Stimulated activated CD8-positive, alpha-beta memory T cell treated with anti-CD3 and anti-CD28 coated beads, Interleukin-12 subunit alpha, Interleukin-12 subunit beta, amount 100 ng/mL, for 24 hours (primary cell): ENCODE data around the gene MYO7A.

Experiments
- DNase-seq: peaks from one replicate; pipeline ENCODE4 v3.0.0-alpha.2; 2020; ENCODE audit errors: extremely low read depth

MYO7A gene

GRCh38 chr11:77184136-77184860 is 56.3 kb downstream of the MYO7A start:
- no peak for DNase-seq

DNA sequence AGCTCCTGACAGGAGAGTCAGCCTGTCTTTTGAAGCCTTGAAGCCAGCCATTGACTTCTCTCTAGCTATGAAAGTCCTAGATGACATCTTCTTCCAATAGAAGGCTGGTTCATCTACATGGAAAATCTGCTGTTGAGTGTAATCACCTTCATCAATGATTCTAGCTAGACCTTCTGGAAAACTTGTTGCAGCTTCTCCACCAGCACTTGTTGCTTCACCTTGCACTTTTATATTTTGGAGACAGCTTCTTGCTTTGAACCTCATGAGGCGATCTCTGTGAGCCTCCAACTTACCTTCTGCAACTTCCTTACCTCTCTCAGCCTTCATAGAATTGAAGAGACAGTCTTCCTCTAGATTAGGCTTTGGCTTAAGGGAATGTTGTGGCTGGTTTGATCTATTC is 58.3 kb downstream of the MYO7A start:
- no peak for DNase-seq

DNA sequence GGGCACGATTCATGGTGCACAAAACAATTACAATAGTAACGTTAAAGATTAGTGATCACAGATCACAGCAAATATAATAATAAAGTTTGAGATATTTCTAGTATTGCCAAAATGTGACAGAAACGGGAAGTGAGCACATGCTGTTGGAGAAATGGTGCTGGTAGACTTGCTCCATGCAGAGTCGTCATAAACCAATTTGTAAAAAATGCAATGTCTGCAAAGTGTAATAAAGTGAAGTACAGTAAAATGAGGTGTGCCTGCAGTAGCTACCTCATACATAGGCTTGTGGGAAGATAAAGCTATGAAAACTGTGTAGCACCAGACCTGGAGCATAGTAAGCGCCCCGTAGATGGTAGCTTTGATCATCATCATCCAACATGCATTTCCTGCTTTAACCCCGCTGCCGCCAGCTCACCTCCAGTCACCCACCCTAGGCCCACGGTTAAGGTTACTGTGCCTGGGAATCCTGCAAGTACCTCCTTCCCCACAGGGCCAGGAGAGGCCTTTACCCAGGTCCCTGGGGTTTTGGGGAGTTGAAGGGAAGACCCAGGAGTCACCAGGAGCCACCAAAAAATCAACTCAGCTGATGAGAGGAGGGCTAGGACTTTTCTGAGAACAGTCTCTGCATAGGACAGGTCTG is 59.2 kb downstream of the MYO7A start:
- no peak for DNase-seq

DNA sequence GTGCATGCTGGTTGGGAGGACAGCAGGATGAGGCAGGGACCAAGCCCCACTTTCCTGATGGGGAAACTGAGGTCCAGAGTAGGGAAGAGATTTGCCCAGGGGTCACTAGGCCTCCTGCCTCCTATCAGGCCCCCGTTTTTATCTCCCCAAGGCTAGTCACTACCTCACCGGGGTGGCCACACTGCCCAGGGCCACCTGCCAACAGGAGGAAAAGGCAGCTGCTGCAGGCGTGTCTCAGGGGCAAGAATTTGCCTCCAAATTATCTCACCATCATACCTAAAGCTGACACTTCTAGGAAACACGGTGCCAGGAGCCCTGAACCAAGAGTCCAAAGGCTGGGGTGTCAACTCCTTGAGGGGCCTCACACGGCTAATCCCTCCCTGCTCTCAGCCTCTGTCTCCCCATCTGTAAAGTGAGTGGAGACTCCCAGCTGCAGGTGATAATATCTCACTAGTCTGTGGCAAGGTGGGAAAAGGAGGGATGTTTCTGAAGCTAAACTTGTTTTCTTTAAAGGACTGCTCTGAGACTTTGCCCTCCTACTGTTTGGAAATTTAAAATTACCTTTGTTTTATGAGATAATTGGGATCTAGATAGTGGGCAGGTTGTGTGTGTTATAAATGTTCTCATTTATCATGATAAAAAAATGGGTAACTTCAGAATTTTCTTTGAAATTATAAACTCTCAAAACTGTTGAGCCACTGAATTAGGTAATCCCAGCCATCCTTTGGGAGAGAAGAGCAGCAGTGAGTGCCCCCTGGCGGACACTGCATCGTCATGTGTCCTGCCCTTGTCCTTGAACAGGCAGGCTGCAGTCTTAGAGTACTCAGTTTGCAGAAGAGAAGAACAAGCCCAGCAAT is 60.0 kb downstream of the MYO7A start:
- peak; percentile 35 for DNase-seq

DNA sequence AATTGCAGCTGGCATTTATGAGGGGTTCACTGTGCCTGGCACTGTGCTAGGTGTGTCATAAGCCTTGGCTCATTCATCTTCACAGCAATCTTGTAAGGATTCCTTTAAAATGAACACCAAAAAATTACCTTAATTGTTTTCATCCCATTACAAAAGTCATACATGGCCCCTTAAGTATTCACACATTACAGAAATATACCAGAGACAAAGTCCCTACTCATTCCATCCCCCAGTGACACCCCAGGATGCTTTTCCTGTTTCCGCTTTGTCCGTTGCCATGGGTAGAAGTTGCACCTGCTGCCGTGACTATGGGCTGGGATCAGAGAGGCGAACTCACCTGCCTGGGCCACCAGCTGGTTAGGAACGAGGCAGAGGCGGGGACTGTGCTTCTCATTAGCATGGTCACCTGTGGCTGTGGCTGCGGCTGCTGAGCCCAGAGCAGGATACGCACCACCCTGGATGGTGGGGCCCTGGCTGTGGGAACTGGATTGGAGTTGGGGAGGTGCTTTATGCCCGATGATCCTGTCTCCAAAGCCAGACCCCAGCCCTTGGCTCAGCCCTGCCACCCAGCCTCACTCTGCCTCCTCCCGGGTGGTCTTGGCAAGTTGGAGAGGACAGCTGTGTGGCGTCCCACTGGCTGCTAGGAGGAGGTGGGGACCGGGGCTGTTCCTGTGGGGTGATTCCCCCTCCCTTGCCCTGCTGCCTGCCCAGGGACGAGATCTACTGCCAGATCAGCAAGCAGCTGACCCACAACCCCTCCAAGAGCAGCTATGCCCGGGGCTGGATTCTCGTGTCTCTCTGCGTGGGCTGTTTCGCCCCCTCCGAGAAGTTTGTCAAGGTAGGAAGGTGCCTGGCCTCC is 60.8 kb downstream of the MYO7A start:
- DNase-seq = no peak

- DNase-seq = no peak
These were observed 61.7 kb downstream of the MYO7A start for GRCh38 chr11:77189588-77190210.

DNA sequence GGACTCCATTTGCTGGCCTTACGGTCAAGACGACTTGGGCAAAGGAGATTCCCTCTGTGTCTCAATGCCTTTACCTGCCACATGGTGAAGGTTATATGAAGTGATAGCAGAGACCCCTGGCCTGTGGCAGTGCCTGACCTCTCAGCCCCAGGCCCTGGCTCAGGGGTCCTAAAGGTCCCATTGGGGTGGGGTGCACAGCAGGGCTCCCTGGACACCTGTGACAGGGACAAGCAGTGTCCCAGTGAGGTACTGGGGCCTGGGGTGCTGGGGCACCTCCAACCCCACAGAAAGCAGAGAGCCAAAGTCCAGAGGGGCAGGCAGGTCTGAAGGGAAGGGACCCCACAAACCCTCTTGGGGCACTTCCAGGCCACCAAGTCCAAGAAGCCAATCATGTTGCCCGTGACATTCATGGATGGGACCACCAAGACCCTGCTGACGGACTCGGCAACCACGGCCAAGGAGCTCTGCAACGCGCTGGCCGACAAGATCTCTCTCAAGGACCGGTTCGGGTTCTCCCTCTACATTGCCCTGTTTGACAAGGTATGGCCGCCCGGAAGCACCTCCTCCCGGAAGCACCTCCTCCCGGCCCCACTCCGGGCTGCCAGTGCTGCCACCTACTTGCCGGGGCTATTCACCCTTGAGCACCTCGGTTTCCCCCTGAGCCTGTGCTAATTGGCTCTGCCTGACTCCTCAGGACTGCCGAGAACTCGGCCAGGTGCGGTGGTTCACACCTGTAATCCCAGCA is 62.5 kb downstream of the MYO7A start:
- DNase-seq = no peak

- no peak for DNase-seq
These were observed 63.4 kb downstream of the MYO7A start for GRCh38 chr11:77191429-77191822.

- no peak for DNase-seq
These were observed 63.9 kb downstream of the MYO7A start for GRCh38 chr11:77191823-77192495.

- no peak for DNase-seq
These were observed 65.1 kb downstream of the MYO7A start for GRCh38 chr11:77193167-77193566.

DNA sequence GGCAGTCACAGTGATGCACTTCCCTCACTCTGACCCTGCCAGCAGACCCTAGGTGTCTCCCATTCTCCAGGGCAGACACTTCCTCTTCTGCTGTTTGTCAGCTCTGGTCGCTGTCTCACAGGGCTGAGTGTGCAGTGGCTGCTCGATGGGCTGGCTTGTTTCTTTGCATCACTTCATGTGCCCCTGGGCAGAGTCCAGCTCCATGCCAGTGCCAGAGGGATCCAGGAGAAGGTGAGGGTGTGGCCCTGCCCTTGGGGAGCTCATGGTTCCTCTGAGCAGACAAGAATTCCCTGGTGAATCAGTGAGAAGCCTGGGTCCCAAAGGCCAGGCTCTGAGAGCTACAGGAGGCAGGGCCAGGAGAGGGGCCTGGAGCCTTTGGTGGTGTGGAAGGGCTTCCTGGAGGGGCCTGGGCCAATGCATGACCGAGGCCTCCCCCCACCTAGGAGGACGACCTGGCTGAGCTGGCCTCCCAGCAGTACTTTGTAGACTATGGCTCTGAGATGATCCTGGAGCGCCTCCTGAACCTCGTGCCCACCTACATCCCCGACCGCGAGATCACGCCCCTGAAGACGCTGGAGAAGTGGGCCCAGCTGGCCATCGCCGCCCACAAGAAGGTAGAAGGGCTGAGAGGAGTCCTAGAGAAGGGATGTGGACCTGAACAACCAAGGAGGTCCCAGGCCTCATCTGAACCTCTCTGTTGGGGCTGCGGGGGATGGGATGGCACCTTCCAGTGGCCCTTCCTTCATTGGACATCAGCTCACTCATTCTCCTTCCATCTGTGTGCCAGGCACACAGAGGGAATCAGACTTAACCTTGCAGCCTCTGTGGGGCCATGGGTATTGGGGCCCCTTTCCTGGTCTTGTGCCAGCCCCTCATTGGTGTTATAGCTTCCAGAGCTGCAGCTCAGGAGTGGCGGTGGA is 66.1 kb downstream of the MYO7A start:
- no peak for DNase-seq

DNA sequence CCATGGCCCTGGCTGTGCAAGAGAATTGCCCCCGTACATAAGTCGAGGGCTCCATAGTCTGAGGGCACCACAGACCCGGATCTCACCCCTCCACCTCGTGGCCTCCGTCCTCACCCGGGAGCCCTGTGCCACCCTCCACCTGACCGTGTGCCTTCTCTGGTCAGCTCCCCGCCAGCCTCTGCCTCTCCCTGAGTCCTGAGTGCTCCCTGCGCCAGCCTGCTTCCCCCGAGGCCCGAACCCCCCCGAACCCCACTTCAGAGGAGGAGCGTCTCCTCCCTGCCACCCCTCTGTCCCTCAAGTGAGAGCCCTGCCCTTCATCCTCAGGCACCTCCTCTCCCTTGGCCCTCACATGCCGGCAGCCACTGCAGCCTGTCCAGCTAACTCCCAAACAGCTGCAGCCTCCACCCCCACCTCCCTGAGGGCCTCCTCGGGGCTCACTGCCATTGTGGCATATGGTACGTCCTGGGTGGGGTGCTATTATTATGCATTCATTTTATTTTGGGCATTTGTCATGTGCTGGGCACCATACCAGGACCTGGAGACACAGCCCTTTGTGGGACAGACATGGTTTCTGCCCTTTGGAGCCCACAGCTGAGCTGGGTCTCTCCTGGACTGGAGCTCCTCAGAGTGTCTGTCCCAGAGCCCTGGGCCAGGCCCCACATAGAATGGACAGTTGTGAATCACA is 67.2 kb downstream of the MYO7A start:
- no peak for DNase-seq

GRCh38 chr11:77196961-77197360 is 68.9 kb downstream of the MYO7A start:
- no peak for DNase-seq

DNA sequence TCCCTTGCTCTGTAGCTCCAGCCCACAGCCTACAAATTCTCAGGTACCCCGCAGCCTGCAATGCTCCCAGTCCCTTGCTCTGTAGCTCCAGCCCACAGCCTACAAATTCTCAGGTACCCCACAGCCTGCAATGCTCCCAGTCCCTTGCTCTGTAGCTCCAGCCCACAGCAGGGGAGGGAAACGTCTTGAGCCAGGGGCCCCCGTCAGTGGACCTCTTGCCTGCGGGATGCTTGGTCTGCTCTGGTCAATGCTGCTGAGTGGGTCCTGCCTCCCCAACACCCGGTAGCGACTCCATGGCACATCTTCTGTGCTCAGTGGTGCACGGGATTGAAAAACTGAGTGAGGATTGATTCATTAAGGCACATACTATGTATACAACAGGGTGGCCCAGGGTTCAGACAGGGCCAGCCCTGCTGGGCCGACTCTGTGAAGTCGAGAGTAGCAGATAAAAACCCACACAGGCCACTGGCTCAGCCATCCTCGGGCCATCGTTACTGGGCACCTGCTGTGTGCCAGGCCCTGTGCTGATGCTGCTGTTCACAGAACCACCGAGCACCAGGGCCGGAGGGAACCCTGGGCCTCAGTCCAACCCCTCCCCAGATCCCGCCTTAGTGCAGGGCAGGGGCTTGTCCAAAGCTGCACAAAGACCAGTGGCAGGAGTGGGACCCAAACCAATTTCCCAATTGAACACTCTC is 69.7 kb downstream of the MYO7A start:
- no peak for DNase-seq

GRCh38 chr11:77198440-77198849 is 70.4 kb downstream of the MYO7A start:
- DNase-seq = no peak

DNA sequence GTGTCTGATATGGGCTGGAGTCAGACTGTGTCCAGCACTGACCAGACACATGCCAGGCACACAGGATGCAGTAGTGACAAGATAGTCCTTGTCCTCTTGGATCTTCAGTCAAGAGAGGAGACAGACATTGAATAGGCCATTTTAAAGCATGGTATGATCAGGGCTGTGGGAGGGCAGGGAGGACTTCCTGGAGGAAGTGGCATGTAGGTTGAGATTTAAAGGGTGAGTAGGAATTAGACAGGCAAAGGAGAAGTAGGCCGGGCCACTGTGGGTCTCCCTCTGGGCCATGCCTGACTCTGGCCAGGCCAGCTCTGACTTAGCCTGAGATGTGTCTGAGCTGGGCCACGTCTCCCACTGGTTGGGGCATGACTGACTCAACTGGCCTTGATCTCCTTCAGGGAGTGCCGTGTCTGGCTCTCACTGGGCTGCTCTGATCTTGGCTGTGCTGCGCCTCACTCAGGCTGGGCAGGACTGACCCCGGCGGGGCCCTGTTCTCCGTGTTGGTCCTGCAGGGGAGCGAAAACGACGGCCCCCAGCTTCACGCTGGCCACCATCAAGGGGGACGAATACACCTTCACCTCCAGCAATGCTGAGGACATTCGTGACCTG is 71.2 kb downstream of the MYO7A start:
- DNase-seq = no peak
